Occipital lobe (tissue), 2 donors: ENCODE results near the gene WIZ. TPM values are rescaled to one million over a fixed set of nuclear protein-coding genes. Genes with fewer than 3 reads are reported as not detected.
"Not testable (repeated sequence)": the region's sequence is repeated elsewhere in the genome, so short reads cannot be mapped to it uniquely, and the experiment has no call there.

Experiments used
- DNase-seq: peaks from one replicate; lab custom pipeline; 2025; lab: John Stamatoyannopoulos, UW
- total RNA-seq: library from RNA; depleted of rRNA; stranded (reverse); fragments of >200 nt; gene quantifications from one replicate; pipeline ENCODE4 v1.2.3, GENCODE V29; 2014

The WIZ gene
- 11.1 TPM for total RNA-seq

GRCh38 chr19:15449620-15450527, at the start of gene WIZ:
Gene WIZ (minus strand): TSS chr19:15449956. CDS start chr19:15448307, 1,649 bp downstream.
- DNase-seq = peak; percentile 68

GRCh38 chr19:15498910-15499309, 49.2 kb upstream of the WIZ start:
- DNase-seq = no peak

GRCh38 chr19:15498156-15498858, 48.6 kb upstream of the WIZ start:
- no peak for DNase-seq

- no peak for DNase-seq
Observed at GRCh38 chr19:15495151-15495550, 45.4 kb upstream of the WIZ start.

GRCh38 chr19:15488489-15489226, 38.9 kb upstream of the WIZ start:
- no peak for DNase-seq

GRCh38 chr19:15487038-15487437, 37.3 kb upstream of the WIZ start:
- no peak for DNase-seq

- not testable (repeated sequence) for DNase-seq
Observed at GRCh38 chr19:15485768-15486167, 36.0 kb upstream of the WIZ start.

GRCh38 chr19:15480996-15481395, 31.2 kb upstream of the WIZ start:
- not testable (repeated sequence) for DNase-seq

- peak; percentile 68 for DNase-seq
Observed at GRCh38 chr19:15479391-15480345, 29.9 kb upstream of the WIZ start, which contains the start of gene PGLYRP2. Gene PGLYRP2 (minus strand): TSS chr19:15479501. CDS start chr19:15479371, 130 bp downstream.

GRCh38 chr19:15476325-15476724, 26.6 kb upstream of the WIZ start:
- no peak for DNase-seq

GRCh38 chr19:15475611-15476010, 25.9 kb upstream of the WIZ start:
- no peak for DNase-seq

GRCh38 chr19:15475169-15475568, 25.4 kb upstream of the WIZ start:
- DNase-seq = no peak

- DNase-seq = not testable (repeated sequence)
Observed at GRCh38 chr19:15473821-15474220, 24.1 kb upstream of the WIZ start.

GRCh38 chr19:15471639-15472101, 21.9 kb upstream of the WIZ start:
- no peak for DNase-seq

GRCh38 chr19:15469513-15470297, 19.9 kb upstream of the WIZ start:
- DNase-seq = no peak

- DNase-seq = no peak
Observed at GRCh38 chr19:15468675-15469512, 19.1 kb upstream of the WIZ start.

- no peak for DNase-seq
Observed at GRCh38 chr19:15467734-15468214, 18.0 kb upstream of the WIZ start.
